Neural cell (in vitro differentiated cells): ENCODE results near the gene NPSR1.

Source experiments
- CTCF ChIP-seq: fragments of 450-650 bp; IDR thresholded peaks from 2 replicates; pipeline ENCODE4 v1.5.1; 2014; ENCODE audit warnings: antibody characterized with exemption, mild to moderate bottlenecking, moderate library complexity; ENCODE audit not compliant: poor library complexity, severe bottlenecking
- EZH2 ChIP-seq: fragments of 200-600, 300-800 bp; shearing (Covaris generic), sonication (generic); IDR thresholded peaks from 2 replicates; pipeline ENCODE4 v1.6.1; 2014; ENCODE audit warnings: antibody characterized with exemption, low read length, borderline replicate concordance, mild to moderate bottlenecking; ENCODE audit not compliant: insufficient read depth, poor library complexity, severe bottlenecking
- MXI1 ChIP-seq: fragments of 450-650 bp; conservative IDR thresholded peaks from 2 replicates; pipeline ENCODE4 v1.6.1; 2014; ENCODE audit warnings: antibody characterized with exemption, mild to moderate bottlenecking; ENCODE audit not compliant: poor library complexity, severe bottlenecking
- POLR2AphosphoS5 ChIP-seq: IDR thresholded peaks from 2 replicates; pipeline ENCODE4 v1.6.1; 2012
- REST ChIP-seq: IDR thresholded peaks from 2 replicates; pipeline ENCODE4 v1.6.1; 2012; ENCODE audit warnings: borderline replicate concordance

GRCh38 chr7:34727464-34727995 is 69.5 kb downstream of the NPSR1 start:
- no peak for TF ChIP-seq MXI1
- no peak for TF ChIP-seq CTCF
- TF ChIP-seq EZH2: no peak
- TF ChIP-seq POLR2AphosphoS5: no peak
- no peak for TF ChIP-seq REST
